Panc1 (cell line): Measurements from ENCODE around the gene FA2H. TPM values are rescaled to one million over a fixed set of nuclear protein-coding genes. Genes with fewer than 3 reads are reported as not detected.

ENCODE experiments used
- ATAC-seq: fragments of 200-7000 bp; cut with Tn5 transposase; 2 replicates; pipeline ENCODE4 v1.9.1; 2020; ENCODE audit warnings: mild to moderate bottlenecking, moderate library complexity
- BruUV-seq: library from RNA; stranded (reverse); fragments of 400-500 nt; replicated peaks from 2 replicates; lab custom pipeline; 2021; lab: Mats Ljungman, UMichigan
- CTCF ChIA-PET: fragments of 300-600 bp; sonication (Branson Sonifier 250); formaldehyde crosslinking; loops from one replicate; lab custom pipeline; 2022; ENCODE audit warnings: antibody characterized with exemption; lab: Charles Lee
- POLR2A ChIA-PET: fragments of 300-600 bp; sonication (Branson Sonifier 250); formaldehyde crosslinking; loops from one replicate; lab custom pipeline; 2022; ENCODE audit warnings: antibody characterized with exemption; lab: Charles Lee
- DNase-seq: peaks from one replicate; pipeline ENCODE4 v3.0.0-alpha.2; 2010; ENCODE audit warnings: low read depth, low spot score
- H3K27ac ChIP-seq: 2 replicates; pipeline ENCODE4 v1.5.1; 2011; ENCODE audit warnings: mild to moderate bottlenecking, low read length, inconsistent platforms
- H3K27me3 ChIP-seq: fragments of 200-500 bp; sonication (Bioruptor generic); 2 replicates; pipeline ENCODE4 v1.6.0; 2014; ENCODE audit warnings: low read length, inconsistent platforms; ENCODE audit not compliant: control insufficient read depth, insufficient read depth
- H3K36me3 ChIP-seq: fragments of 200-500 bp; sonication (Bioruptor generic); 2 replicates; pipeline ENCODE4 v1.5.1; 2014; ENCODE audit warnings: inconsistent platforms, mild to moderate bottlenecking, low read length, moderate library complexity; ENCODE audit not compliant: control insufficient read depth, insufficient read depth
- H3K4me1 ChIP-seq: 2 replicates; pipeline ENCODE4 v1.5.1; 2011; ENCODE audit warnings: inconsistent platforms, mild to moderate bottlenecking, low read length, moderate library complexity; ENCODE audit not compliant: control insufficient read depth, insufficient read depth
- H3K4me3 ChIP-seq, 2 experiments: 2 replicates each; pipeline ENCODE4 v1.5.1; 2011 to 2012; ENCODE audit warnings: low read depth in 2 of 2, low read length in 2 of 2, mild to moderate bottlenecking in 2 of 2, inconsistent platforms in 1 of 2, moderate library complexity in 1 of 2
- H3K9me3 ChIP-seq: fragments of 200-500 bp; sonication (Bioruptor generic); 2 replicates; pipeline ENCODE4 v1.5.1; 2014; ENCODE audit warnings: low read depth, mild to moderate bottlenecking, inconsistent platforms, low read length, moderate library complexity; ENCODE audit not compliant: control insufficient read depth, insufficient read depth
- POLR2AphosphoS5 ChIP-seq: IDR thresholded peaks from 2 replicates; pipeline ENCODE4 v1.6.1; 2012; ENCODE audit warnings: mild to moderate bottlenecking, low read depth, low read length, moderate library complexity
- SIN3A ChIP-seq: IDR thresholded peaks from 2 replicates; pipeline ENCODE4 v1.6.1; 2012; ENCODE audit warnings: low read depth, mild to moderate bottlenecking, low read length, moderate library complexity, borderline replicate concordance; ENCODE audit not compliant: insufficient read depth
- TCF7L2 ChIP-seq: IDR thresholded peaks from 2 replicates; pipeline ENCODE4 v1.6.1; 2011; ENCODE audit warnings: mild to moderate bottlenecking, low read depth, low read length, inconsistent platforms
- in situ Hi-C: cut with HindIII; loops from 2 replicates; pipeline ENCODE4 v1.10.0; 2016; ENCODE audit warnings: low sequenced_read_pairs, low pct_unique_long_range_greater_than_20kb
- intact Hi-C: fragments of 100-400 bp; cut with micrococcal nuclease; formaldehyde crosslinking; loops from one replicate; pipeline ENCODE4 v1.10.0; 2022; ENCODE audit not compliant: unreplicated experiment
- total RNA-seq: library from RNA; stranded (reverse); gene quantifications from one replicate; pipeline ENCODE4 v1.2.1, GENCODE V29; 2021; ENCODE audit not compliant: unreplicated experiment
- TF ChIP-seq, protein P1 (sequence below), 2 experiments: IDR thresholded peaks; 2 replicates each; pipeline ENCODE4 v1.6.1; 2011 to 2012; ENCODE audit warnings: low read depth in 2 of 2, control low read depth in 1 of 2, low read length in 1 of 2, mild to moderate bottlenecking in 1 of 2, moderate library complexity in 1 of 2; ENCODE audit not compliant: insufficient read depth in 1 of 2
- TF ChIP-seq, protein P2 (sequence below): fragments of 450-650 bp; IDR thresholded peaks from 2 replicates; pipeline ENCODE4 v1.5.1; 2017; ENCODE audit warnings: mild to moderate bottlenecking

Gene FA2H
- total RNA-seq, 1 experiment from 2014 or later = 0.15 TPM

GRCh38 chr16:74773446-74774222 lies 986 bp downstream of the FA2H start:
- no peak for DNase-seq
- Histone ChIP-seq H3K4me1 (no peaks in the 10 kb centered on the region), H3K9me3 (no peaks in the 10 kb centered on the region), H3K4me3 (no peak overlapping the region), H3K27ac (no peak overlapping the region), H3K27me3 (peaks cover 3% of the 10 kb centered on the region), H3K36me3 (no peaks in the 10 kb centered on the region)
- POLR2A ChIA-PET = no interaction called here
- ATAC-seq = no peak
- BruUV-seq = no TSS peak
- in situ Hi-C loops = no loop called here
- intact Hi-C loops = no loop called here
- no peak for TF ChIP-seq POLR2AphosphoS5
- TF ChIP-seq, protein P1, sequence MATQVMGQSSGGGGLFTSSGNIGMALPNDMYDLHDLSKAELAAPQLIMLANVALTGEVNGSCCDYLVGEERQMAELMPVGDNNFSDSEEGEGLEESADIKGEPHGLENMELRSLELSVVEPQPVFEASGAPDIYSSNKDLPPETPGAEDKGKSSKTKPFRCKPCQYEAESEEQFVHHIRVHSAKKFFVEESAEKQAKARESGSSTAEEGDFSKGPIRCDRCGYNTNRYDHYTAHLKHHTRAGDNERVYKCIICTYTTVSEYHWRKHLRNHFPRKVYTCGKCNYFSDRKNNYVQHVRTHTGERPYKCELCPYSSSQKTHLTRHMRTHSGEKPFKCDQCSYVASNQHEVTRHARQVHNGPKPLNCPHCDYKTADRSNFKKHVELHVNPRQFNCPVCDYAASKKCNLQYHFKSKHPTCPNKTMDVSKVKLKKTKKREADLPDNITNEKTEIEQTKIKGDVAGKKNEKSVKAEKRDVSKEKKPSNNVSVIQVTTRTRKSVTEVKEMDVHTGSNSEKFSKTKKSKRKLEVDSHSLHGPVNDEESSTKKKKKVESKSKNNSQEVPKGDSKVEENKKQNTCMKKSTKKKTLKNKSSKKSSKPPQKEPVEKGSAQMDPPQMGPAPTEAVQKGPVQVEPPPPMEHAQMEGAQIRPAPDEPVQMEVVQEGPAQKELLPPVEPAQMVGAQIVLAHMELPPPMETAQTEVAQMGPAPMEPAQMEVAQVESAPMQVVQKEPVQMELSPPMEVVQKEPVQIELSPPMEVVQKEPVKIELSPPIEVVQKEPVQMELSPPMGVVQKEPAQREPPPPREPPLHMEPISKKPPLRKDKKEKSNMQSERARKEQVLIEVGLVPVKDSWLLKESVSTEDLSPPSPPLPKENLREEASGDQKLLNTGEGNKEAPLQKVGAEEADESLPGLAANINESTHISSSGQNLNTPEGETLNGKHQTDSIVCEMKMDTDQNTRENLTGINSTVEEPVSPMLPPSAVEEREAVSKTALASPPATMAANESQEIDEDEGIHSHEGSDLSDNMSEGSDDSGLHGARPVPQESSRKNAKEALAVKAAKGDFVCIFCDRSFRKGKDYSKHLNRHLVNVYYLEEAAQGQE (IDR thresholded peaks at IDR 0.05; ENCODE audit: insufficient read depth in 1 of 2, low read depth in 2 of 2, low read length in 1 of 2) = no peak
- TF ChIP-seq SIN3A = no peak
- TF ChIP-seq, protein P2, sequence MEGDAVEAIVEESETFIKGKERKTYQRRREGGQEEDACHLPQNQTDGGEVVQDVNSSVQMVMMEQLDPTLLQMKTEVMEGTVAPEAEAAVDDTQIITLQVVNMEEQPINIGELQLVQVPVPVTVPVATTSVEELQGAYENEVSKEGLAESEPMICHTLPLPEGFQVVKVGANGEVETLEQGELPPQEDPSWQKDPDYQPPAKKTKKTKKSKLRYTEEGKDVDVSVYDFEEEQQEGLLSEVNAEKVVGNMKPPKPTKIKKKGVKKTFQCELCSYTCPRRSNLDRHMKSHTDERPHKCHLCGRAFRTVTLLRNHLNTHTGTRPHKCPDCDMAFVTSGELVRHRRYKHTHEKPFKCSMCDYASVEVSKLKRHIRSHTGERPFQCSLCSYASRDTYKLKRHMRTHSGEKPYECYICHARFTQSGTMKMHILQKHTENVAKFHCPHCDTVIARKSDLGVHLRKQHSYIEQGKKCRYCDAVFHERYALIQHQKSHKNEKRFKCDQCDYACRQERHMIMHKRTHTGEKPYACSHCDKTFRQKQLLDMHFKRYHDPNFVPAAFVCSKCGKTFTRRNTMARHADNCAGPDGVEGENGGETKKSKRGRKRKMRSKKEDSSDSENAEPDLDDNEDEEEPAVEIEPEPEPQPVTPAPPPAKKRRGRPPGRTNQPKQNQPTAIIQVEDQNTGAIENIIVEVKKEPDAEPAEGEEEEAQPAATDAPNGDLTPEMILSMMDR = no peak
- no peak for TF ChIP-seq TCF7L2
- CTCF ChIA-PET = no interaction called here

DNA sequence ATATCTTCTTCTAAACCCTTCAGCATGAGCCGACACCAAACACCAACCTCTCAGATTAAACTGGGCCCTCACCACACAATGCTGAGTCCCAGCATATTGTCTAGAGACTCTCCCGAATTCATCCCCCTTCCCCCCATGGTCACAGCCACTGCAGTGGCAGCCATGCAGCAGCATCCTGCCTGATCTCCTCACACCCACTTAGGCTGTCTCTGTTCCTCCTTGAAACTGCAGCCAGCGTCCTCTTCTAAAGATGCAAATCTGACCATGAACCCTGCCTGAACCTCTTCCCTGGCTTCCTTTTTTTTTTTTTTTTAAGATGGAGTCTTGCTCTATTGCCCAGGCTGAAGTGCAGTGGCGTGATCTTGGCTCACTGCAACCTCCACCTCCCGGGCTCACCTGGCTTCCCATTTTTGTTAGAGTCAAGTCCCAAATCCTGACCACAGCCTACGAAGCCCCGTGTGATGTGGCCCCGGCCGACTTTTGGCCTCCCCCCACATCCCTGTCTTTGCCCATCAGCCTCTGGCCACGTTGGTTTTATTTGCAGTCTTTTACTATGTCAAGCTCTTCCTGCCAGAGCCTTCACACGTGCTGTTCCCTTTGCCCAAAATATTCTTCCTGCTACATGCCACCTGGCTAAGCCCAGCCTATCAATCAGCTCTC lies 2.8 kb downstream of the FA2H start:
- in situ Hi-C loops = no loop called here
- no peaks in the 10 kb centered on the region for H3K4me1 ChIP-seq
- TF ChIP-seq POLR2AphosphoS5 (no peak), SIN3A (no peak), TCF7L2 (no peak)
- TF ChIP-seq, protein P1 (IDR thresholded peaks at IDR 0.05; ENCODE audit: insufficient read depth in 1 of 2, low read depth in 2 of 2, low read length in 1 of 2) = no peak
- TF ChIP-seq, protein P2 = no peak
- ChIA-PET CTCF (no interaction called here), POLR2A (no interaction called here)
- no peak overlapping the region for H3K27ac ChIP-seq
- BruUV-seq = no TSS peak
- peaks cover 3% of the 10 kb centered on the region for H3K27me3 ChIP-seq
- H3K4me3 ChIP-seq = no peak overlapping the region
- ATAC-seq = no peak
- DNase-seq = no peak
- no peaks in the 10 kb centered on the region for H3K9me3 ChIP-seq
- H3K36me3 ChIP-seq = no peaks in the 10 kb centered on the region
- intact Hi-C loops = no loop called here
